Coronary artery (tissue), 2 donors: ENCODE data around the gene OR2T4.

ENCODE experiments used
- DNase-seq: peaks from one replicate; pipeline ENCODE4 v3.0.0-alpha.2; 2017; ENCODE audit warnings: low spot score
- H3K27ac ChIP-seq, 2 donors: fragments of 200-600 bp; sonication (generic); one replicate each; pipeline ENCODE4 v1.5.1; 2016 to 2019
- H3K4me3 ChIP-seq: fragments of 200-600 bp; sonication (generic); 2 replicates; pipeline ENCODE4 v1.5.1; 2016; ENCODE audit warnings: mild to moderate bottlenecking, moderate library complexity
- CTCF ChIP-seq: fragments of 200-600 bp; sonication (generic); IDR thresholded peaks from one replicate; pipeline ENCODE4 v1.5.1; 2019; ENCODE audit warnings: antibody characterized with exemption

Gene OR2T4

DNA sequence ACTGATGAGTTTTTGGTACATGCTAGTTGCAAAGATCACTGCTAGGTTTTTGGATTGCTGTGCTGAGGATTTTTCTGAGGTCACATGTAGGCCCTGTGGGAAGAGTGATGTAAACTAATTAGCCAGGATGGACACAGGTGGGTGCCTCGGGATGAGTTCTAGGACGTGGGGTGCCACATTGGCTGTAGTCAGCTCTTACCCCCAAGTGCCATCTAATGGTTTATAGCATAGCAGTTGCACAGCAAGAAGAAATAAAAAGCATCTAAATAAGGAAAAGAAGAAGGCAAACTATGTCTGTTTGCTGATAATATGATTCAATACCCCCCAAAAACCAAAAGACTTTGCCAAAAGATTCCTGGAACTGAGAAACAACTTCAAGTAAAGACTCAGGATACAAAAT is 31.6 kb downstream of the OR2T4 start:
- no peak for DNase-seq
- TF ChIP-seq CTCF = no peak
- no peak overlapping the region for H3K4me3 ChIP-seq
- no peak overlapping the region for H3K27ac ChIP-seq

DNA sequence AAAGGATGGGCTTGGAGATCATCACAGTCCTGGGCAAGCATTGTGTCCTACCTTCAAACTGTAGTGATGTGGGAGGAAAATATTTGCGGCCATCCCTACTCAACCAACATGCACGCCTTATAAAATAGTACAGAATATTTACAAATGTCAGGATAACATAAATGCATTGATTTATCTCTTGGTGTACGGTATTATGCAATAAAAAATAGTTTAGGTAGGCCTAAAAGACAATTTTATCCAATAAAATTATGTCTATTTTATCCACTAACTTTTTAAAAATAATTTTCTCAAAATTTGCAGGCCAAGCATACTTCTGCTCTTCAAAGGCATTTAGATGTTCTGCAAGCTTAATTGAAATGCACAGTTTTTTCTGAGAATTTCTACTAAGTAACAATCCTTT is 41.3 kb downstream of the OR2T4 start, which contains the start of gene OR2T1:
Gene OR2T1 (plus strand): TSS at position 301 of the 400 bp plus-strand sequence. CDS start 3,100 bp downstream, outside the sequence.
- Histone ChIP-seq H3K4me3 (no peak within 1 kb of the TSS), H3K27ac (no peak within 1 kb of the TSS)
- no peak for TF ChIP-seq CTCF
- no peak for DNase-seq

DNA sequence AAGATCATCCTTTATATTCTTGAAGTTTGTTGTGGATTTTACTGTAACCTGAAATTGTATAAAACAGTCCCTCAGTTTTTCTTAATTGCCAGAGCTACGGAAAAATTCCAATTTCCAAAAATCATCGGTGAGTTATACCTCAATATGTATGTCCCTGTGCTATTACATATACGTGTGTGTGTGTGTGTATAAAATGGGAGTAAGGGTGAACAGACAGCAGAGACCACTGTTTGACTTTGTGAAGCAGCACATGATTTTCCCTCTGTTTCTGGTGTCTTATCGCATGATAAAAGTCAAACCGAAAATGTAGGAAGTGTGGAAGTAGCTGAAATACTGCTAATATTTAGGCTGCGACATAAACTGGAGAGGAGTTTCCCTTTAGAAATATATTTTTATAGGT is 42.6 kb downstream of the OR2T4 start:
- H3K4me3 ChIP-seq = no peak overlapping the region
- TF ChIP-seq CTCF = no peak
- no peak for DNase-seq
- H3K27ac ChIP-seq = no peak overlapping the region

- no peak for DNase-seq
- TF ChIP-seq CTCF = no peak
- H3K27ac ChIP-seq = no peak overlapping the region
- H3K4me3 ChIP-seq = no peak overlapping the region
Observed at GRCh38 chr1:248406721-248407692, 45.5 kb downstream of the OR2T4 start.
